GM12878 (cell line): ENCODE data around the gene CNDP1. TPM values are rescaled to one million over a fixed set of nuclear protein-coding genes. Genes with fewer than 3 reads are reported as not detected.

Source experiments
- ATF2 ChIP-seq: IDR thresholded peaks from 2 replicates; pipeline ENCODE4 v1.6.1; 2012; ENCODE audit warnings: low read length, inconsistent platforms
- BCL11A ChIP-seq: IDR thresholded peaks from 2 replicates; pipeline ENCODE4 v1.6.1; 2011; ENCODE audit warnings: low read depth, low read length
- BMI1 ChIP-seq: fragments of 450-650 bp; IDR thresholded peaks from 2 replicates; pipeline ENCODE4 v1.6.1; 2016; ENCODE audit warnings: mild to moderate bottlenecking, moderate library complexity, borderline replicate concordance
- BRCA1 ChIP-seq: IDR thresholded peaks from 2 replicates; pipeline ENCODE4 v1.6.1; 2011; ENCODE audit warnings: low read depth, low read length, improper control_type of control experiment
- EP300 ChIP-seq, 2 experiments: fragments of 150-350 bp in 1 of 2; IDR thresholded peaks; 2 replicates each; pipeline ENCODE4 v1.6.1; 2011 to 2012; ENCODE audit warnings: low read depth in 2 of 2, low read length in 2 of 2, borderline replicate concordance in 1 of 2, improper control_type of control experiment in 1 of 2, inconsistent platforms in 1 of 2; ENCODE audit not compliant: control insufficient read depth in 1 of 2
- ETV6 ChIP-seq, 2 experiments: fragments of 450-650 bp in 1 of 2; IDR thresholded peaks in 1 of 2; conservative IDR thresholded peaks in 1 of 2; 2 replicates each; pipeline ENCODE4 v1.6.1; 2014; ENCODE audit warnings: antibody characterized with exemption in 1 of 2, borderline replicate concordance in 1 of 2, low read depth in 1 of 2, mild to moderate bottlenecking in 1 of 2, moderate library complexity in 1 of 2
- MEF2B ChIP-seq: fragments of 450-650 bp; IDR thresholded peaks from 2 replicates; pipeline ENCODE4 v1.6.1; 2018; ENCODE audit warnings: mild to moderate bottlenecking, moderate library complexity; ENCODE audit not compliant: partially characterized antibody, poor library complexity, severe bottlenecking
- NRF1 ChIP-seq: conservative IDR thresholded peaks from 2 replicates; pipeline ENCODE4 v1.6.1; 2011; ENCODE audit warnings: mild to moderate bottlenecking, low read depth, low read length, improper control_type of control experiment
- POLR2AphosphoS2 ChIP-seq: IDR thresholded peaks from 2 replicates; pipeline ENCODE4 v1.6.1; 2011; ENCODE audit warnings: low read depth, mild to moderate bottlenecking, low read length, improper control_type of control experiment, moderate library complexity
- RAD21 ChIP-seq: IDR thresholded peaks from 2 replicates; pipeline ENCODE4 v1.6.1; 2011; ENCODE audit warnings: mild to moderate bottlenecking, low read depth, low read length, moderate library complexity; ENCODE audit not compliant: insufficient read depth
- RAD51 ChIP-seq: fragments of 450-650 bp; IDR thresholded peaks from 2 replicates; pipeline ENCODE4 v1.6.1; 2016; ENCODE audit warnings: moderate library complexity, mild to moderate bottlenecking, inconsistent platforms
- SIX5 ChIP-seq: IDR thresholded peaks from 2 replicates; pipeline ENCODE4 v1.6.1; 2011; ENCODE audit warnings: mild to moderate bottlenecking, low read depth, low read length, moderate library complexity; ENCODE audit not compliant: severe bottlenecking
- STAT1 ChIP-seq: fragments of 450-650 bp; conservative IDR thresholded peaks from 2 replicates; pipeline ENCODE4 v1.6.1; 2014; ENCODE audit warnings: antibody characterized with exemption, mild to moderate bottlenecking
- ZNF274 ChIP-seq: IDR thresholded peaks from one replicate; pipeline ENCODE4 v1.8.0; 2011; ENCODE audit not compliant: insufficient read length, insufficient read depth
- polyA plus RNA-seq, 11 experiments: library from polyadenylated mRNA; depleted of rRNA in 4 of 11; unstranded in 6 of 11; stranded (reverse) in 5 of 11; fragments of >200 nt; fragmentation: Nextera tagmentation in 4 of 11; fragmentation: Illumina TruSeq in 1 of 11; extraction: Ambion mirVana in 4 of 11; extraction: Trizol in 1 of 11; gene quantifications; 1 replicate in 1 of 11; 2 replicates in 10 of 11; pipeline versions ENCODE4 v1.2.1 to v1.2.3, GENCODE V29; 2011 to 2016; ENCODE audit warnings: inconsistent platforms in 2 of 11, missing spikeins in 2 of 11, low read depth in 1 of 11
- total RNA-seq, 4 experiments: library from RNA; depleted of rRNA in 3 of 4; stranded (reverse); fragments of >200 nt in 3 of 4; fragmentation: Illumina TruSeq in 1 of 4; extraction: Trizol in 1 of 4; gene quantifications; 2 replicates each; pipeline versions ENCODE4 v1.2.1 to v1.2.3, GENCODE V29; 2013 to 2021
- TF ChIP-seq, protein P1 (sequence below): fragments of 450-650 bp; IDR thresholded peaks from 2 replicates; pipeline ENCODE4 v1.6.1; 2017; ENCODE audit warnings: antibody characterized with exemption, mild to moderate bottlenecking, moderate library complexity
- TF ChIP-seq, protein P2 (sequence below): fragments of 150-350 bp; IDR thresholded peaks from 2 replicates; pipeline ENCODE4 v1.6.1; 2016; ENCODE audit warnings: low read depth, low read length
- TF ChIP-seq, protein P3 (sequence below): fragments of 450-650 bp; formaldehyde crosslinking; IDR thresholded peaks from 2 replicates; pipeline ENCODE4 v1.4.0; 2022; ENCODE audit warnings: mild to moderate bottlenecking, moderate library complexity

Gene CNDP1
- total and polyA plus RNA-seq, 10 of the 15 experiments (the other 5 are each of a cell fraction or from before 2014, with no cell fraction given) = 0.04 to 0.05 TPM; not detected in 8

- TF ChIP-seq, protein P1, sequence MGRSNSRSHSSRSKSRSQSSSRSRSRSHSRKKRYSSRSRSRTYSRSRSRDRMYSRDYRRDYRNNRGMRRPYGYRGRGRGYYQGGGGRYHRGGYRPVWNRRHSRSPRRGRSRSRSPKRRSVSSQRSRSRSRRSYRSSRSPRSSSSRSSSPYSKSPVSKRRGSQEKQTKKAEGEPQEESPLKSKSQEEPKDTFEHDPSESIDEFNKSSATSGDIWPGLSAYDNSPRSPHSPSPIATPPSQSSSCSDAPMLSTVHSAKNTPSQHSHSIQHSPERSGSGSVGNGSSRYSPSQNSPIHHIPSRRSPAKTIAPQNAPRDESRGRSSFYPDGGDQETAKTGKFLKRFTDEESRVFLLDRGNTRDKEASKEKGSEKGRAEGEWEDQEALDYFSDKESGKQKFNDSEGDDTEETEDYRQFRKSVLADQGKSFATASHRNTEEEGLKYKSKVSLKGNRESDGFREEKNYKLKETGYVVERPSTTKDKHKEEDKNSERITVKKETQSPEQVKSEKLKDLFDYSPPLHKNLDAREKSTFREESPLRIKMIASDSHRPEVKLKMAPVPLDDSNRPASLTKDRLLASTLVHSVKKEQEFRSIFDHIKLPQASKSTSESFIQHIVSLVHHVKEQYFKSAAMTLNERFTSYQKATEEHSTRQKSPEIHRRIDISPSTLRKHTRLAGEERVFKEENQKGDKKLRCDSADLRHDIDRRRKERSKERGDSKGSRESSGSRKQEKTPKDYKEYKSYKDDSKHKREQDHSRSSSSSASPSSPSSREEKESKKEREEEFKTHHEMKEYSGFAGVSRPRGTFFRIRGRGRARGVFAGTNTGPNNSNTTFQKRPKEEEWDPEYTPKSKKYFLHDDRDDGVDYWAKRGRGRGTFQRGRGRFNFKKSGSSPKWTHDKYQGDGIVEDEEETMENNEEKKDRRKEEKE = no peak
- TF ChIP-seq MEF2B (no peak), ATF2 (0 out of 2 replicates have a peak, but pooled peaks have one; percentile 25), BMI1 (no peak), POLR2AphosphoS2 (no peak), RAD21 (no peak), BRCA1 (no peak), ZNF274 (no peak), RAD51 (no peak), EP300 (IDR thresholded peaks at IDR 0.05; ENCODE audit: borderline replicate concordance in 1 of 2, control insufficient read depth in 1 of 2, low read depth in 2 of 2, low read length in 2 of 2) (peak; percentile 29 to 44; a peak in 2 of 4 replicates), SIX5 (no peak), ETV6 (conservative IDR thresholded peaks at IDR 0.05 in 1 of 2, IDR thresholded peaks at IDR 0.05 in 1 of 2; ENCODE audit: borderline replicate concordance in 1 of 2, low read depth in 1 of 2) (no peak), NRF1 (no peak), STAT1 (no peak), BCL11A (peak; percentile 70)
- TF ChIP-seq, protein P2, sequence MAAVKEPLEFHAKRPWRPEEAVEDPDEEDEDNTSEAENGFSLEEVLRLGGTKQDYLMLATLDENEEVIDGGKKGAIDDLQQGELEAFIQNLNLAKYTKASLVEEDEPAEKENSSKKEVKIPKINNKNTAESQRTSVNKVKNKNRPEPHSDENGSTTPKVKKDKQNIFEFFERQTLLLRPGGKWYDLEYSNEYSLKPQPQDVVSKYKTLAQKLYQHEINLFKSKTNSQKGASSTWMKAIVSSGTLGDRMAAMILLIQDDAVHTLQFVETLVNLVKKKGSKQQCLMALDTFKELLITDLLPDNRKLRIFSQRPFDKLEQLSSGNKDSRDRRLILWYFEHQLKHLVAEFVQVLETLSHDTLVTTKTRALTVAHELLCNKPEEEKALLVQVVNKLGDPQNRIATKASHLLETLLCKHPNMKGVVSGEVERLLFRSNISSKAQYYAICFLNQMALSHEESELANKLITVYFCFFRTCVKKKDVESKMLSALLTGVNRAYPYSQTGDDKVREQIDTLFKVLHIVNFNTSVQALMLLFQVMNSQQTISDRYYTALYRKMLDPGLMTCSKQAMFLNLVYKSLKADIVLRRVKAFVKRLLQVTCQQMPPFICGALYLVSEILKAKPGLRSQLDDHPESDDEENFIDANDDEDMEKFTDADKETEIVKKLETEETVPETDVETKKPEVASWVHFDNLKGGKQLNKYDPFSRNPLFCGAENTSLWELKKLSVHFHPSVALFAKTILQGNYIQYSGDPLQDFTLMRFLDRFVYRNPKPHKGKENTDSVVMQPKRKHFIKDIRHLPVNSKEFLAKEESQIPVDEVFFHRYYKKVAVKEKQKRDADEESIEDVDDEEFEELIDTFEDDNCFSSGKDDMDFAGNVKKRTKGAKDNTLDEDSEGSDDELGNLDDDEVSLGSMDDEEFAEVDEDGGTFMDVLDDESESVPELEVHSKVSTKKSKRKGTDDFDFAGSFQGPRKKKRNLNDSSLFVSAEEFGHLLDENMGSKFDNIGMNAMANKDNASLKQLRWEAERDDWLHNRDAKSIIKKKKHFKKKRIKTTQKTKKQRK = no peak
- TF ChIP-seq, protein P3, sequence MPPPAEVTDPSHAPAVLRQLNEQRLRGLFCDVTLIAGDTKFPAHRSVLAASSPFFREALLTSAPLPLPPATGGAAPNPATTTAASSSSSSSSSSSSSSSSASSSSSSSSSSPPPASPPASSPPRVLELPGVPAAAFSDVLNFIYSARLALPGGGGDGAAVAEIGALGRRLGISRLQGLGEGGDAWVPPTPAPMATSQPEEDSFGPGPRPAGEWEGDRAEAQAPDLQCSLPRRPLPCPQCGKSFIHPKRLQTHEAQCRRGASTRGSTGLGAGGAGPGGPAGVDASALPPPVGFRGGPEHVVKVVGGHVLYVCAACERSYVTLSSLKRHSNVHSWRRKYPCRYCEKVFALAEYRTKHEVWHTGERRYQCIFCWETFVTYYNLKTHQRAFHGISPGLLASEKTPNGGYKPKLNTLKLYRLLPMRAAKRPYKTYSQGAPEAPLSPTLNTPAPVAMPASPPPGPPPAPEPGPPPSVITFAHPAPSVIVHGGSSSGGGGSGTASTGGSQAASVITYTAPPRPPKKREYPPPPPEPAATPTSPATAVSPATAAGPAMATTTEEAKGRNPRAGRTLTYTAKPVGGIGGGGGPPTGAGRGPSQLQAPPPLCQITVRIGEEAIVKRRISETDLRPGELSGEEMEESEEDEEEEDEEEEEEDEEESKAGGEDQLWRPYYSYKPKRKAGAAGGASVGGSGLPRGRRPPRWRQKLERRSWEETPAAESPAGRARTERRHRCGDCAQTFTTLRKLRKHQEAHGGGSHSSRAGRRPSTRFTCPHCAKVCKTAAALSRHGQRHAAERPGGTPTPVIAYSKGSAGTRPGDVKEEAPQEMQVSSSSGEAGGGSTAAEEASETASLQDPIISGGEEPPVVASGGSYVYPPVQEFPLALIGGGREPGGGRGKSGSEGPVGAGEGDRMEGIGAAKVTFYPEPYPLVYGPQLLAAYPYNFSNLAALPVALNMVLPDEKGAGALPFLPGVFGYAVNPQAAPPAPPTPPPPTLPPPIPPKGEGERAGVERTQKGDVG = no peak
Observed at GRCh38 chr18:74610051-74610615, 75.8 kb downstream of the CNDP1 start (continued).
